ENCODE results near the gene MEF2A. TPM values are rescaled to one million over a fixed set of nuclear protein-coding genes. Genes with fewer than 3 reads are reported as not detected.

MEF2A gene

DNA sequence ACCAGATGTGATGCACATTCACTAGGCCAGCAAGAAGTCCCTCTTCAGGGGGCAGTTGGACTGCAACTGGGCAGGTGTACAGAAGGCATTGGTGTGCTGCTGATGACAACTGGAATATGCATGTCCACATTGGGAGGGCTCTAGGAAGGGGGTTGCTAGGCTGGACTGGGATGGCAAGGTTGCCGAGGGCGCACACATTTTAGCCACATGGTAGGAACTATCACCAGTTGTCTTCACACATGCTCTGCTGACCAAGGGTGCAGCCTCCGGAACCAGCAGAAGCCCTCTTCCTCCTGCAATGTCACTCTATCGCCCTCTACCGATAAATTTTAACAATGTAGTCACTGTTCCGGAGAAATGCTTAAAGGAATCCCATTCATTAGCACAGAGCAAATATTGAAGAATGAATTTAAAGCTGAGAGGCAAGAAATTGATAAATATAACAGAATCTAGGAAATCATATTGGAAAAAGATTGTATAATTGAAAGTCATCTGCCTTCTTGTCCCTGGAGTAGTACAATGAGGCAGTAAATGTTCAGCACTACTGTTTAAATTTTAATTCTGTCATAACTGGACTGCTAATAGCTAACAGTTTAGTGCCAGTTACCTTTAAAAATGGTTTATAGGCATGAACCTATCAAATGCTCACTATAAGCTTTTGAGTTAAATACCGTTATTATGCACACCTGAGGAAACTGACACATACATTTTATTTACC, 190.1 kb downstream of the MEF2A start:
- Histone ChIP-seq H3K9me3 (replicated peaks; ENCODE audit: low read length) (no peaks in the 10 kb centered on the region), H3K4me3 (ENCODE audit: low read length) (no peak overlapping the region), H3K9ac (ENCODE audit: low read depth, low read length) (no peak overlapping the region), H3K36me3 (ENCODE audit: insufficient read depth, low read length) (no peaks in the 10 kb centered on the region), H3K4me2 (ENCODE audit: low read length) (no peak overlapping the region), H3K27me3 (ENCODE audit: control insufficient read depth, insufficient read depth, low read length) (no peaks in the 10 kb centered on the region), H3K4me1 (ENCODE audit: control insufficient read depth, insufficient read depth, low read length) (no peaks in the 10 kb centered on the region)

GRCh38 chr15:99762288-99762687, 196.5 kb downstream of the MEF2A start:
- Histone ChIP-seq H3K4me3 (ENCODE audit: low read length) (no peak overlapping the region), H3K36me3 (ENCODE audit: insufficient read depth, low read length) (no peaks in the 10 kb centered on the region), H3K4me2 (ENCODE audit: low read length) (no peak overlapping the region), H3K9me3 (replicated peaks; ENCODE audit: low read length) (no peaks in the 10 kb centered on the region), H3K27me3 (ENCODE audit: control insufficient read depth, insufficient read depth, low read length) (no peaks in the 10 kb centered on the region), H3K9ac (ENCODE audit: low read depth, low read length) (no peak overlapping the region), H3K4me1 (ENCODE audit: control insufficient read depth, insufficient read depth, low read length) (peaks cover 6% of the 10 kb centered on the region)

- Histone ChIP-seq H3K36me3 (ENCODE audit: insufficient read depth, low read length) (no peaks in the 10 kb centered on the region), H3K4me1 (ENCODE audit: control insufficient read depth, insufficient read depth, low read length) (peaks cover 6% of the 10 kb centered on the region), H3K9ac (ENCODE audit: low read depth, low read length) (no peak overlapping the region), H3K27me3 (ENCODE audit: control insufficient read depth, insufficient read depth, low read length) (no peaks in the 10 kb centered on the region), H3K9me3 (replicated peaks; ENCODE audit: low read length) (no peaks in the 10 kb centered on the region), H3K4me3 (ENCODE audit: low read length) (no peak overlapping the region), H3K4me2 (ENCODE audit: low read length) (no peak overlapping the region)
Measured at GRCh38 chr15:99763827-99764226, 198.0 kb downstream of the MEF2A start.

GRCh38 chr15:99764522-99764921, 198.7 kb downstream of the MEF2A start:
- no peaks in the 10 kb centered on the region for H3K9me3 ChIP-seq (replicated peaks; ENCODE audit: low read length)
- H3K4me2 ChIP-seq (ENCODE audit: low read length) = no peak overlapping the region
- H3K9ac ChIP-seq (ENCODE audit: low read depth, low read length) = no peak overlapping the region
- no peaks in the 10 kb centered on the region for H3K36me3 ChIP-seq (ENCODE audit: insufficient read depth, low read length)
- H3K4me3 ChIP-seq (ENCODE audit: low read length) = no peak overlapping the region
- H3K27me3 ChIP-seq (ENCODE audit: control insufficient read depth, insufficient read depth, low read length) = no peaks in the 10 kb centered on the region
- H3K4me1 ChIP-seq (ENCODE audit: control insufficient read depth, insufficient read depth, low read length) = peaks cover 6% of the 10 kb centered on the region

Small RNA genes within 50 kb of the gene (small RNA-seq; reads per million reads assigned to genes)
- not detected for gene RF00019
